GM23248 (cell line): Measurements from ENCODE around the gene TEPSIN.

Source experiments
- EZH2 ChIP-seq: fragments of 200-600 bp; sonication (generic); IDR thresholded peaks from 2 replicates; pipeline ENCODE4 v1.6.1; 2018; ENCODE audit warnings: antibody characterized with exemption, mild to moderate bottlenecking; ENCODE audit not compliant: insufficient read depth, poor library complexity, severe bottlenecking
- EZH2phosphoT487 ChIP-seq: fragments of 200-600 bp; sonication (generic); IDR thresholded peaks from 2 replicates; pipeline ENCODE4 v1.6.1; 2018; ENCODE audit warnings: antibody characterized with exemption, moderate library complexity, mild to moderate bottlenecking, low read depth; ENCODE audit not compliant: insufficient read depth

- TF ChIP-seq EZH2 (no peak), EZH2phosphoT487 (no peak)
Observed at GRCh38 chr17:81260171-81260570, 21.3 kb upstream of the TEPSIN start.
